GM21825 (cell line): ENCODE results near the gene RBM10.

Experiments used
- ATAC-seq: cut with Tn5 transposase; IDR thresholded peaks from one replicate; pipeline ENCODE4 v1.9.1; 2021; ENCODE audit warnings: mild to moderate bottlenecking, moderate library complexity; ENCODE audit not compliant: unreplicated experiment

Gene RBM10

DNA sequence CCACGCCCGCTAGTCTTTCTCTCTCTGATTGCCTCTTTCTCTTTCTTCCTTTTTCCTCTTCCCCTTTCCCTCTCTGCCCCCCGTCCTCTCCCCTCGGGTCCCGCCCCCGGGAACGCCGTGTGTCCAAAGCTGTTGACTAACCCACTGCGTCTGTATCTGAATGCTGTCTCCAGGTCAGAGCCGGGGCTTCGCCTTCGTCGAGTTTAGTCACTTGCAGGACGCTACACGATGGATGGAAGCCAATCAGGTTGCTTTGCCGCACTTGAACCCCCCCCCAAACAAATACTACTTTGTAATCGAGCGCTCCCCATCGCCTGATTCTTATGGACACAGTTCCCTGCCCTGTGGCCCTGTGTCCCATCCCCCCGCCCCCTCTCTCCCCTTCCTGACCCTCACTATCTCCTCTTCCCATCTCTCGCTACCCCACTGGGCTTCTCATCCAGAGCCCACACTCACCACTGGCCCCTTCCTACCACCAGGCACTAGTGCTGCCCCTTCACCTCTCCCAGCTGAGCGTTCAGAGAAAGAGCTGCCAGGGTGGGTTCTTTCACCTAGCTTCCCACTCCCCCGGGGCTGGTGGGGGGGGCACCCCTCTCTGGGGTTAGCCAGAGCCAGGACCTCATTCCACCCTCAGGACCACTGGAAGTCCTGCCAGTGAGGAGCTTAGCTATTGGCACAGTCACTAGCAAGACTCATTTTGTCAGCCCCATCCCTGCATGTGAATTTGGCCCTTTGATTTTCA, 30.0 kb downstream of the RBM10 start:
- no peak for ATAC-seq

DNA sequence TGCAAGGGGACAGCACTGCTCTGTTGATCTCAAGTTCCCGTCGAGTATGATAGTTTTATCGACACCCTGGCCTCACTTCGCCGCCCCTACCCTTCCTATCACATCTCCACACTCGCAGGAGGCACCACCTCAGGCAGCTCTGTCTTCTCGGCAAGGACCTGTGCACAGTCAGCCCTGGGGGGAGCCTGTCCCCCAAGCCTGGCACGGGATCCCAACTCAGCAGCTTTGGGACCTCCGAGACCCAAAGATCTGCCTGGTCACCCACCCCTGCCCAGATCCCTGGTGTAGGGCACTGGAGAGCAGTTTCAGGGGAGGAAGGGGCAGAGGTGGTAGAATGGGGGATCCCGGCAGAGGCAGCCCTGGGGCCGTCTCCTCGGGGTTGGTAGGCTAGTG, 30.6 kb downstream of the RBM10 start:
- ATAC-seq, result no peak

DNA sequence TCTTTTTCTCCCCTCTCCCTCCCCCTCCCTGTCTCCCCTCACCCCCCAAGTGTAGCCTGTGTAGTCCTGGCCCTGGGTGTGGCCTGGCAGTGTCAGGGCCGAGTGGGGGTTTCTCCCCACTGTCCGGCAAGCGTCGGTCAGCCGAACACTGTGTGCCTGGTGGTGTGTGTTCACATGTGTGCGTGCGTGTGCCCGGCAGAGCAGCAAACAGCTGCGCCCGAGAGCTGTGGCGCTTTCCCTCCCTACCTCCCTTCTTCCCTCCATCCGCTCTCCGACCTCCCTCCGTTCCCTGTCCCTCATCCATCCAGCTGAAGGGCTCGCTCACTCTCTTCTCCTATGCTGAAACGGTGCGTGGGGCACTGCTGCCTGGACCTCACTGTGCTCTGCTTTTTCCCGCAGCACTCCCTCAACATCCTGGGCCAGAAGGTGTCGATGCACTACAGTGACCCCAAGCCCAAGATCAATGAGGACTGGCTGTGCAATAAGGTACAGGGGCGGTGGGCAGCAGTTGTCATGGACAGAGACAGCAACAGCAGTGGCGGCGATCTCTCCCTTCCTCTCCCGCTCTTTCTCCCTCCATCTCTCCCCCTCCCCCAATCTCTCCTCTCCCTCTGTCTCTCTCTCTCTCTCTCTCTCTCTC, 31.2 kb downstream of the RBM10 start:
- no peak for ATAC-seq

DNA sequence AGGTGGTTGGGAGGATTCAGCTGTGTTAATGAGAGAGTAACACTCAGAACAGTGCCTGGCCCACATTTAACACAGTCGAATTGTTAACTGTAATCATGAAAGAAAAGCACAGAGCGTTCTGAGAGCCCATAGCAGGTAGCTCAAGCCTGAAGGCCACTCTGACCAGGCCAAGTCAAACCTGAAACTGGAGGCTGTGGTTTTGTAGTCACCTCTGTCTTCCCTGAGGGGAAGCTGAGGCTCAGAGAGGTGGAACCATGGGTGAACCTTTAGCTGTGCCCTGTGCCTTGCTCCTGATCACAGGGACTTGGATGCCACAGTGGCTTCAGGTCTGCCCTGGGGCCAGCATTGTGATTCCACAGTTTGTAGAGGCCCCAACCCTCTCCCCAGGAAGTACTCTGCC, 32.1 kb downstream of the RBM10 start:
- ATAC-seq, result no peak

DNA sequence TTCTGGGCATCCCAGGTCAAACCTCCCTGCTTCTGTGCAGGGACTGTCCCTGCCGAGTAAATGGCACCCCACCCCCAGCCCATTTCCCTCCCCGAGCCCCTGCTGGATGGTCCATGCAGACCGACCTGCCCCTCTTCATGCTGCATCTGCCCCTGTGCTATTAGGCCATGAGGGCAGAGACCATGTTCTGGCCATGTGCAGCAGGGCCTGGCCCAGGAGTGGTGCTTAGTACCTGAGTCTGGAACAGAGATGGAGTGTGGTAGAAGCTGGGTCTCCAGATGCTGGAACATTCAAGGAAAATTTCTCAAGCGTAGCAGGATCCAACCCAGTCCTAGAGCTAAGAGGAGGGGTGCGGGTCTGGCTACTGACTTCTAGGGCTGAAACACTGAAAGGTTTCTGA, 33.3 kb downstream of the RBM10 start:
- ATAC-seq, result no peak

DNA sequence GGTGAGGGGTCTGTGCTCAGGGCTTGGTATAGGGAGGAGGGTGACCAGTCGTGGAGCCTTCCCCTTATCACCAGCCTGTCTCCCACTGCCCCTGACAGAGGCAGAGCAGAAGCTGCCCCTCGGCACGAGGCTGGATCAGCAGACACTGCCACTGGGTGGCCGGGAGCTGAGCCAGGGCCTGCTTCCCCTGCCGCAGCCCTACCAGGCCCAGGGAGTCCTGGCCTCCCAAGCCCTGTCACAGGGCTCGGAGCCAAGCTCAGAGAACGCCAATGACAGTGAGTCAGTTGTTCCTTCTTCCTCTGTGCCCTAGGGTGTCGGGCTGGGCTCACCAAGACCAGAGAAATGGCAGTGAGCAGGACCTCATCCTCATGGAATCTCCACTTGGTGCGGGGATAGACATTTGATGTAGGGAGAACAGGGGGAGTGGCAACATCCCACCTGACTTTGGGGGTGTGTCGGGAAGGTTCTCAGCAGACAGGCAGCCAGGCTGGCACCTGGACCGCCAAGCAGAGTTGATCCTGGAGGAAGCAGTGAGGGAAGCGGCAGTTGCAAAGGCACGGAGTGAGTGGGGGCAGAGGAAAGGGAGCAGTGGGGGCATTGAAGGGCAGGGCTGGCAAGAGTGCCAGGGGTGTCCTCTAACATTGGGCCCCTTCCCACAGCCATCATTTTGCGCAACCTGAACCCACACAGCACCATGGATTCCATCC, 34.4 kb downstream of the RBM10 start:
- ATAC-seq, result no peak

DNA sequence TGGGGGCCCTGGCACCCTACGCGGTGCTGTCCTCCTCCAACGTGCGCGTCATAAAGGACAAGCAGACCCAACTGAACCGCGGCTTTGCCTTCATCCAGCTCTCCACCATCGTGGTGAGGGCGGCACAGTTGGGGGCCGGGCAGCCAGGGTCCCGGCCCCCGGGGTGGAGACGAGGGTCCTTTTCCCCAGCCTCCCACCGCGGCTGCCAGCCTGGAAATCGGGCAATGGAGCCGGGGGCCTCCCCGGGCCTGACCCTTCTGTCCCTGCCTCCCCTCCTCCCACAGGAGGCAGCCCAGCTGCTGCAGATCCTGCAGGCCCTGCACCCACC, 34.9 kb downstream of the RBM10 start:
- ATAC-seq, result no peak

DNA sequence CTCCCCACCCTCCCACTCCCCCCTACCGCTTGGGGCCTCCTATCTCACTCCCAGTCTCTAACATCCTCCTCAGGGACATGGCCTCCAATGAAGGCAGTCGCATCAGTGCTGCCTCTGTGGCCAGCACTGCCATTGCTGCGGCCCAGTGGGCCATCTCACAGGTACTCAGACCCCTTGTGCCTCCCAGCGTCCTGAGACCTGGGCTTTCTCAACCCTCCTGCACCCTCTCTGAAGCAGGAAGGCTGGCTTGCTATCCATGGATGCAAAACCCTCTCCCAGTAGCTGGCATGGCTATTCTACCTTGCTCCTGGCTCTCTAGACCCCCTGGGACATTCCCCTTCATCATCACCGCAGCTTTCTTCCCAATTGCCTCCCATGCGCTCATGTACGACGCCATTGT, 35.3 kb downstream of the RBM10 start:
- ATAC-seq, result no peak

DNA sequence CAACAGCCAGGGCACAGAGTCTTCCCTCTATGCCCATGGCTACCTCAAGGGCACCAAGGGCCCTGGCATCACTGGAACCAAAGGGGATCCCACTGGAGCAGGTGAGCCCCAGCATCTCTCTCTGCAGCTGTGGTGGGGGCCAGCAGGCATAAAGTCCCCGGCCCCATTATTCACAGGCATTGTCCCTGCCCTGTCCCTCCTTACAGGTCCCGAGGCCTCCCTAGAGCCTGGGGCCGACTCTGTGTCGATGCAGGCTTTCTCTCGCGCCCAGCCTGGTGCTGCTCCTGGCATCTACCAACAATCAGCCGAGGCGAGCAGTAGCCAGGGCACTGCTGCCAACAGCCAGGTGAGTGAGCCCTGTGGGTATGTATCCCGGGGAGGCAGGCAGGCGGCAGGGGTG, 36.3 kb downstream of the RBM10 start:
- no peak for ATAC-seq

DNA sequence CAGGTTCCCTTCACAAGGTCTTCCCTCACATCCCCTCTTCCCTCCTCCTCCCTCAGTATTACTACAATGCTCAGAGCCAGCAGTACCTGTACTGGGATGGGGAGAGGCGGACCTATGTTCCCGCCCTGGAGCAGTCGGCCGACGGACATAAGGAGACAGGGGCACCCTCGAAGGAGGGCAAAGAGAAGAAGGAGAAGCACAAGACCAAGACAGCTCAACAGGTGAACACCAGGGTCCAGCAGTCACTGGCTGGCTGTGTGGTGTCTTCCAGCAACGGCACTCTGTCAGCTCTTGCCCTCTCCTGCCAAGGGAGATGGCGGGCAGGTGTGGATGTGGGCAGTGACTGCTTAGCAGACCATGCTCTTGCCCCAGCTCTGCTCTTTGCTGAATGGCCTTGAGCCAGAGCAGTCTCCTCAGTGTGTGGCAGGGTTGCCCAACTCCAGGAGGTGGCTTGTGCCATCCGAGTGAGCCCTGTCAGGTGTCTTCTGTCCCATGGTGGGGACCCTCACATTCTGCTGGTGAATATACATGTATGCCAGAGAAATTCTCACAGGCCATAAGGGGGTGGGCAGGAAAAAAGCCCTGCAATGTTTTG, 37.2 kb downstream of the RBM10 start:
- no peak for ATAC-seq

DNA sequence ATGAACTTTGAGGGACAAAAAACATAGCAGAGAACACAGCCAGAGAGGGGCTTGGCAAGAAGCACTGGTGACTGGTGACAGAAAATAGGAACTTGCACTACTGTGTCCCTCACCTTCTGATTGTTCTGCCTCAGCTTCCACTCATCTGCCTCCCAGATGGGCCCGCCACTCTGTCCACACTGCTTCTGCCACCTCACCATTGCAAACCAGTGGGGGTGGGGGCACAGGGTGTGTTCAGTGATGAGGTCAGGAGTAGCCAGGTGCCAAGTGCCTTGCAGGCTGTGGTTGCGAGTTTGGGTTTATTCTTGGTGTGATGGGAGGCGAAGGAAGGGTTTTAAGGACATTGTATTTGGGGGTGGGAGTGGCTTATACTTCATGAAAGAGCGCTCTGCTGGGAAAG, 39.5 kb downstream of the RBM10 start:
- ATAC-seq, result no peak

DNA sequence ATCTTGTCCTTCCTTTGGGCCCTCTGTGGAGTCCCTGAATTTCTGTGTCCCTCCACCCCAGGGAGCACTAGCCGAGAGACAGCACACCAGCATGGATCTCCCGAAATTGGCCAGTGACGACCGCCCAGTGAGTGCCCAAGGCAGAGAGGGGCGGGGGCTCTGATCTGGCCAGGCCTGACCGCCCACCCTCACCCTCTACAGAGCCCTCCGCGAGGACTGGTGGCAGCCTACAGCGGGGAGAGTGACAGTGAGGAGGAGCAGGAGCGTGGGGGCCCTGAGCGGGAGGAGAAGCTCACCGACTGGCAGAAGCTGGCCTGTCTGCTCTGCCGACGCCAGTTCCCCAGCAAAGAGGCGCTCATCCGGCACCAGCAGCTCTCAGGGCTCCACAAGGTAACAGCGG, 40.2 kb downstream of the RBM10 start:
- ATAC-seq, result no peak

DNA sequence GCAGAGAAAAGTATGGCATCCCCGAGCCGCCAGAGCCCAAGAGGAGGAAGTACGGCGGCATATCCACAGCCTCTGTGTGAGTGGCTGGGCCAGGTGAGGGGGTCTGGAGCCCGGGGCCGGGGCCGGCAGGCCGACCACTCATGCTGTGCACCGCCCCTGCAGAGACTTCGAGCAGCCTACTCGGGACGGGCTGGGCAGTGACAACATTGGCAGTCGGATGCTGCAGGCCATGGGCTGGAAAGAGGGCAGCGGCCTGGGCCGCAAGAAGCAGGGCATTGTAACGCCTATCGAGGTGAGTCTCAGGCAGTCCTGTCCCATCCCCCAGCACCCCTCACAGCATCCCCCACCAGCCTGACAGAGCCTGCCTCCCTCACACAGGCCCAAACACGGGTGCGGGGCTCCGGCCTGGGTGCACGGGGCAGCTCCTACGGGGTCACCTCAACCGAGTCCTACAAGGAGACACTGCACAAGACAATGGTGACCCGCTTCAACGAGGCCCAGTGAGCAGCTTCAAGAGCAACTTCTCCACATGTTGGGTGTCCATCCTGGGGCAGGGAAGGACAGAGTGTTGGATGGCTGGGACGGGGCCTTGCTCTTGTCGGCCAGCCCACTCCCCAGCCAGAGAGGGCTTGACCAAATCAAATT, 41.2 kb downstream of the RBM10 start:
- no peak for ATAC-seq

DNA sequence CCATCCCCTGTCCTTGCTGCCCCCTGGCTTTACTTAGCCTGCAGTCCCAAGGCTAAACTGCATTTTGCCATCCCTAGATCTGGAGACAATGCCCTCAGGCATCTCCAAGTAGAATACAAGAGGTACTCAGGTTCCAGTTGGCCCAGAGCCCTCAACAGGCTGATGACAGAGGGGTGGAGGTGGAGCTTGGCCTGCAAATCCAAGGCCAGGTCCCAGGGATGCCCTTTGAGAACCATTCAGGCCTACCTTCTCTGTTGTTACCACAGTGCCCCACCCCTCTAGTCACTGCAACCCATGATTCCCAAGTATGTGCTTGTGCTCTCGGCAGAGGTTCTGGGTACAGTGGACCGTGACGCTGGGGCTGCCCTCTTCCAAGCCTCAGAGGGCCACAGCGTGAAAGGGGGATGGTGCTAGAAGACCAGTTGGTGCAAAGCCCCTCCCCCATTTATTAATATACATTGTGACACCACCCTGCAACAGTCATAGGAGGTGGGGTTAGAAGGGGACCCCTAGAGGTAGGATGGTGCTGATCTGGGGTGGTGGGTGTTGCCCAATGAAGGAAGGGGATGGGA, 42.2 kb downstream of the RBM10 start:
- ATAC-seq, result no peak

DNA sequence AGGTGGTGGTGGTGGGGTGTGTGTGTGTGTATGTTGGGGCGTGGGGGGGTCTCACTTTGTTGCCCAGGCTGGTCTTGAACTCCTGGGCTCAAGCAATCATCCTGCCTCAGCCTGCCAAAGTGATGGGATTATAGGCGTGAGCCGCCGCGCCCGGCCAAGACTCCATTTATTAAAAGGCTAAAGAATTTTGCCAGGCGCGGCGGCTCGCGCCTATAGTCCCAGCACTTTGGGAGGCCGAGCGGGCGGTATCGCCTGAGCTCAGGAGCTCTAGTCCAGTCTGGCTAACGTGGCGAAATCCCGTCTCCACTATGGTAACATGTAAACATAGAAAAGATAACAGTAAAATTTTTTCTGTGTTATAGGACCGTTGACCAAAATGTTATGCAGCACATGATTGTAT, 44.9 kb downstream of the RBM10 start:
- no peak for ATAC-seq

DNA sequence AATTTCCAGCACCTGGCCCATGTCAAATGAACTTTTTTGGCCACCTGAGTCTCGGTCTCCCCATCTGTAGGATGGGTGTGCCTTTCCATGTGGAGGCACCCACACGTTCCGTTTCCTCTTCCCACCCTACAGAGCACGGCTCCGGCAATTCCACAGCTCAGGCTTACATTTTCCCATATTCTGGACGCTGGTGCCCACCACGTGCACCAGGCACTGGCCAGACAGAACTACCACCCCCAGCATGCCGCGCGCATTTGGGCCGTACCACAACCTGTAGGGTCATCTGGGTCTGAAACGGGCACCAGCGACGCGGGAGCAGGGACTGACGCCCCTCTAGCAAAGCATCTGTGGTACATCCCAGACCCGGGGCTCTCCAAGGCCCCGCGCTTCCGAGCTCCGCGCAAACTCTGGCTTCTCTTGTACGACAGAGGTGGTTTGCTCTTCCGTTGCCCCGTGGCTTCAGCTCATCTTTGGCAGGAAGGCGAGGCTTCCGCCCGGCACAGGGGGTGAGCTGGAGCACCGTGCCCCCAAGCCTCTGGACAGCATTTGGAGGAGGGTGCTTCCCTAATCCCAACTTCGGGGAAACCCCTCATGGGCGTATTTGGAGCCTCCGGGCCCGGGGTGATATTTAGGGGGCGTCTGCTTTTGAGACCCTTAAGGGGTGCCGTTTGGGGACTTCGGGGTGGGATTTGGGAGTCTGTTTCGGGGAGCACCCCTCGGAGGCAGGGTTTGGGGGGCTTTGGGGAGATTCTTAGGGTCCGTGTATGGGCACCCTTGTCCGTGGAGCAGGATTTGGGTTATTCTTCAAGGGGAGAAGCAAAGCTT, 45.6 kb downstream of the RBM10 start:
- peak; percentile 50 for ATAC-seq

DNA sequence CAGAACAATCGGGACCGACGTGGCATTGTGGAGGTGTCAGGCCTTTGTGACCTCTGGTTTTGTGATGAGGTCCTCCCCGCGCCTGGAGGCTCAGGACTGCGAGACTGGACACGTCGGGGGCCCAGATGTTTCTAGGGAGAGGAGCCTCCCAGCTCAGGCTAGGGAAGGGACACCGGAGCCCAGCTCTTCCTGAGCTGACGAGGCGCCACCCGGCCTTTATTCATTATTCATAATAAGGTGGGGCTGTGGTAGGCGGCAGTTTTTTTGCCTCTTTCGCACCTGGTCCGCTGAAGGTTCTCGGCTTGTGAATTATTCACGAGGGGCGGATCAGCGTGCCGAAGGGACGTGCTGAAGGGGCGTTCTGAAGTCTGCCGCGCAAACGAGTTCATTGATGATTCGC, 46.3 kb downstream of the RBM10 start:
- ATAC-seq, result no peak

DNA sequence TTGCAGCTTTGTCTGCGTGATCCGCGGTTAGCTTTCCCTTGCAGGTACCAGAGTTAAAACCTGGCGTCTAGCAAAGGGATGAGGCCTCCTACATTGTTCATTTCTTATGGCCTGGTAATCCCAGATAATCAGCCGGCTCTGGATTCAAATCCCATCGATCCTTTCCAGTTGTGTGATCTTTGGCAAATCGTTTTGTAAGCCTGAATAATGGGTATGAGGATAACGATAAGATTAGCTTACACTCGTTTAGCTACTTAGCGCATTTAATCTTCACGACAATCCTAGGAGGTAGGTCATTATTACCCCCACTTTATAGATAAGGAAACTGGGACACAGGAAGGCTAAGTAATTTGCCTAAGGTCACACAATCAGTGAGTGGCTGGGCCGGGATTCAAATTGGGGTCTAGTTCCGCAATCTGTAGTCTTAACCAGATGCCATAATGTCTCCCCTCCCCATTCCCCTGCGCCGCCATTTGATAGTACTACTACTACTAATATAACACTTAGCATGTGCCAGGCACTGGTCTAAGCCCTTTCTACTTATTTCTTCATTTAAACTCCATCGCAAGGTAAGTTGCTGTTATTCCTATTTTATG, 46.9 kb downstream of the RBM10 start:
- no peak for ATAC-seq

DNA sequence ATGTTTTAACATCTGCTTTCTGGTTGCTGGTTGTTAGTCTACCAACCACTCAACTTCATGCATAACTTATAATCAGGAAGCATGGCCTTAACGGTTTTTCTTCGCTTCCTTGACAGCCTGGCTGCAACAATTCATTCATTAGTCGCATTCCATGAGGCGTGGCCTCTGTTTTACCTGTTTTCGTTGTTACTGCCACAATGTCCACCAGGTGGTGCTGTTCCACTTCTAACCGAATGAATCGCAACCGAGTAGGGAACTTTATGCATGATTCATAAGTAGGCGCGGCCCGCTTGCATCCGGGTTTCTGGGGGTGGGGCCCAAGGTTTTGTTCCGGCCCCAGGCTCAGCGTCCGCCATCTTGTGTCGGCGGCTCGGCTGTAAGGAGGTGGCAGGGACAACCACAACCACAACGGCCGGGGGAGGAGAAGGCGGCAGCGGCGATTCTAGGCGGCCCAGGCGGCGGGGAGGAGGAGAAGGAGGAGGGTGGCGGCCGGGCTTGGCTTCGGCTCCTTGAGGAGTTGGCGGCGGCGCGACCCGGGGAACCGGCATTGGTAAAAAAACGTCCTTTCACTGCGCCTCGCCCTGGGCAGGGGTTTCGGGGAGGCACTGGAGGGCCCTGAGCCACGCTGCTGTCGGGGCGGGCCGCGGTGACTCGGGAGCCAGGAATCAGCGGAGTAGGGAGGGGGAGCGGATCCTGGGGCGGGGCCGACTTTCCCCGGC, 48.6 kb downstream of the RBM10 start, which contains the start of gene UBA1:
Gene UBA1, plus strand, starts transcription at position 355 of the 719 bp plus-strand sequence. CDS start 4,974 bp downstream, outside the sequence.
- ATAC-seq, result peak; percentile 83
